Measurements from ENCODE around the gene SMIM43. TPM values are rescaled to one million over a fixed set of nuclear protein-coding genes. Genes with fewer than 3 reads are reported as not detected.

SMIM43 gene
- polyA plus RNA-seq, 1 experiment: 0.27 TPM

- H3K4me3 ChIP-seq (ENCODE audit: low read depth, low read length): peak within 1 kb of the TSS; percentile 72
- H3K36me3 ChIP-seq (ENCODE audit: control insufficient read depth, insufficient read depth, low read length): no peaks in the 10 kb centered on the region; the same call in none of the 2 replicates
- DNase-seq (ENCODE audit: low read depth): peak; percentile 60
- no peak for TF ChIP-seq CTCF (IDR thresholded peaks at IDR 0.05; ENCODE audit: insufficient read depth, low read depth, low read length)
- ChIA-PET POLR2A (no interaction called here), CTCF (interaction anchor here (0.6 to 1.5 kb wide), 3 partner anchors 12 to 126 kb away, joined by 3 read pairs; no protein-coding TSS in a partner anchor)
- H3K27me3 ChIP-seq (ENCODE audit: control insufficient read depth, insufficient read depth, low read length): no peaks in the 10 kb centered on the region
Observed at GRCh38 chr4:121800961-121801714, 36.2 kb upstream of the SMIM43 start, which contains the start of gene EXOSC9. Gene EXOSC9, plus strand, starts transcription at chr4:121801323. Its CDS starts 102 bp downstream, at chr4:121801425.

GRCh38 chr4:121800638-121800960 lies 35.6 kb upstream of the SMIM43 start:
- POLR2A ChIA-PET: no interaction called here
- DNase-seq (ENCODE audit: low read depth): no peak
- Histone ChIP-seq H3K4me3 (ENCODE audit: low read depth, low read length) (peak overlapping the region; percentile 72), H3K36me3 (ENCODE audit: control insufficient read depth, insufficient read depth, low read length) (no peaks in the 10 kb centered on the region; the same call in none of the 2 replicates), H3K27me3 (ENCODE audit: control insufficient read depth, insufficient read depth, low read length) (no peaks in the 10 kb centered on the region)
- no peak for TF ChIP-seq CTCF (IDR thresholded peaks at IDR 0.05; ENCODE audit: insufficient read depth, low read depth, low read length)
- CTCF ChIA-PET: interaction anchor here (1.1 to 1.5 kb wide), 2 partner anchors 11 to 125 kb away, joined by 3 read pairs; no protein-coding TSS in a partner anchor

GRCh38 chr4:121799867-121800501 lies 35.0 kb upstream of the SMIM43 start:
- Histone ChIP-seq H3K27me3 (ENCODE audit: control insufficient read depth, insufficient read depth, low read length) (no peaks in the 10 kb centered on the region), H3K4me3 (ENCODE audit: low read depth, low read length) (no peak overlapping the region), H3K36me3 (ENCODE audit: control insufficient read depth, insufficient read depth, low read length) (no peaks in the 10 kb centered on the region; the same call in none of the 2 replicates)
- no peak for TF ChIP-seq CTCF (IDR thresholded peaks at IDR 0.05; ENCODE audit: insufficient read depth, low read depth, low read length)
- CTCF ChIA-PET: interaction anchor here (1.1 to 1.5 kb wide), 2 partner anchors 10 to 125 kb away, joined by 3 read pairs; no protein-coding TSS in a partner anchor
- no peak for DNase-seq (ENCODE audit: low read depth)
- POLR2A ChIA-PET: no interaction called here

- no peaks in the 10 kb centered on the region for H3K27me3 ChIP-seq (ENCODE audit: control insufficient read depth, insufficient read depth, low read length)
- no peak overlapping the region for H3K4me3 ChIP-seq (ENCODE audit: low read depth, low read length)
- no peaks in the 10 kb centered on the region; the same call in none of the 2 replicates for H3K36me3 ChIP-seq (ENCODE audit: control insufficient read depth, insufficient read depth, low read length)
- TF ChIP-seq CTCF (IDR thresholded peaks at IDR 0.05; ENCODE audit: insufficient read depth, low read depth, low read length): no peak
- ChIA-PET POLR2A (no interaction called here), CTCF (no interaction called here)
- DNase-seq (ENCODE audit: low read depth): no peak
Observed at GRCh38 chr4:121799208-121799823, 34.4 kb upstream of the SMIM43 start.

- POLR2A ChIA-PET: no interaction called here
- no peak overlapping the region for H3K4me3 ChIP-seq (ENCODE audit: low read depth, low read length)
- no peak for TF ChIP-seq CTCF (IDR thresholded peaks at IDR 0.05; ENCODE audit: insufficient read depth, low read depth, low read length)
- no peaks in the 10 kb centered on the region for H3K27me3 ChIP-seq (ENCODE audit: control insufficient read depth, insufficient read depth, low read length)
- no peaks in the 10 kb centered on the region for H3K36me3 ChIP-seq (ENCODE audit: control insufficient read depth, insufficient read depth, low read length)
- no peak for DNase-seq (ENCODE audit: low read depth)
- CTCF ChIA-PET: interaction anchor here (0.6 kb wide), 1 partner anchor 99 kb away, joined by 4 read pairs; the partner anchor contains the start of gene ANXA5
Observed at GRCh38 chr4:121796283-121796682, 31.3 kb upstream of the SMIM43 start.

Measured in BJ (cell line).